Transverse colon (tissue), 4 donors: ENCODE results near the gene CDKN1A. TPM values are rescaled to one million over a fixed set of nuclear protein-coding genes. Genes with fewer than 3 reads are reported as not detected.
A peak's percentile ranks its signal among the peaks of the same experiment; 100 is the strongest.

ENCODE experiments used
- DNase-seq: peaks from one replicate; pipeline ENCODE4 v3.0.0-alpha.2; 2019
- H3K27ac ChIP-seq, 4 donors: fragments of 200-600 bp; sonication (generic); 2 replicates each; pipeline ENCODE4 v1.5.1; 2016 to 2018; ENCODE audit warnings: inconsistent platforms in 4 of 4
- H3K27me3 ChIP-seq: fragments of 200-600 bp; sonication (generic); 2 replicates; pipeline ENCODE4 v1.5.1; 2017; ENCODE audit warnings: inconsistent platforms
- H3K36me3 ChIP-seq, 4 donors: fragments of 200-600 bp; sonication (generic); 2 replicates each; pipeline ENCODE4 v1.5.1; 2017 to 2019; ENCODE audit warnings: inconsistent platforms in 4 of 4
- H3K4me1 ChIP-seq, 4 donors: fragments of 200-600 bp; sonication (generic); 2 replicates each; pipeline ENCODE4 v1.5.1; 2017 to 2020; ENCODE audit warnings: inconsistent platforms in 4 of 4
- H3K4me3 ChIP-seq, 4 donors: fragments of 200-600 bp; sonication (generic); 1 replicate in 1 of 4; 2 replicates in 3 of 4; pipeline versions ENCODE4 v1.5.1 to v1.6.1; 2017 to 2019; ENCODE audit warnings: inconsistent platforms in 4 of 4
- H3K9me3 ChIP-seq, 2 donors: fragments of 200-600 bp; sonication (generic); 2 replicates each; pipeline ENCODE4 v1.5.1; 2017 to 2019; ENCODE audit warnings: inconsistent platforms in 2 of 2
- EP300 ChIP-seq: sonication (generic); formaldehyde crosslinking; IDR thresholded peaks from one replicate; pipeline ENCODE4 v1.6.1; 2017; ENCODE audit warnings: antibody characterized with exemption, low read depth
- POLR2A ChIP-seq: fragments of 450-650 bp; IDR thresholded peaks from one replicate; pipeline ENCODE4 v1.6.1; 2016; ENCODE audit warnings: antibody characterized with exemption, mild to moderate bottlenecking, moderate library complexity
- POLR2AphosphoS5 ChIP-seq, 3 donors: sonication (generic); formaldehyde crosslinking; IDR thresholded peaks; one replicate each; pipeline ENCODE4 v1.6.1; 2016; ENCODE audit warnings: antibody characterized with exemption in 3 of 3
- WGBS, 2 donors: methylation state at CpG; one replicate each; pipeline ENCODE4 v1.1.5; 2018; ENCODE audit warnings: low coverage in 1 of 2; 5-methylcytosine and 5-hydroxymethylcytosine counted together
- in situ Hi-C, 4 donors: fragments of 200-750 bp; cut with MboI; loops; one replicate each; pipeline versions ENCODE4 v1.15.0 to v1.15.1; 2017; ENCODE audit warnings: low sequenced_read_pairs in 3 of 4, low pct_ligation_motif_present in 1 of 4, low pct_unique_long_range_greater_than_20kb in 1 of 4
- intact Hi-C: fragments of 100-400 bp; cut with DNase I; formaldehyde crosslinking; loops from one replicate; pipeline ENCODE4 v1.15.1; 2023; ENCODE audit warnings: low total_unique reads
- total RNA-seq, 4 donors: library from RNA; depleted of rRNA; stranded (reverse); fragments of >200 nt; gene quantifications; one replicate each; pipeline ENCODE4 v1.1.0, GENCODE V29; 2016
- TF ChIP-seq, protein P1 (sequence below), 5 experiments: fragments of 200-600 bp in 3 of 5; fragments of 450-650 bp in 2 of 5; sonication (generic) in 3 of 5; IDR thresholded peaks; 1 replicate in 2 of 5; 2 replicates in 3 of 5; pipeline ENCODE4 v1.5.1; 2016 to 2017; ENCODE audit warnings: antibody characterized with exemption in 5 of 5, inconsistent platforms in 3 of 5, mild to moderate bottlenecking in 2 of 5, moderate library complexity in 1 of 5

The CDKN1A gene
- total RNA-seq, 4 donors from 2014 or later = 34.6 to 613 (median 264) TPM

DNA sequence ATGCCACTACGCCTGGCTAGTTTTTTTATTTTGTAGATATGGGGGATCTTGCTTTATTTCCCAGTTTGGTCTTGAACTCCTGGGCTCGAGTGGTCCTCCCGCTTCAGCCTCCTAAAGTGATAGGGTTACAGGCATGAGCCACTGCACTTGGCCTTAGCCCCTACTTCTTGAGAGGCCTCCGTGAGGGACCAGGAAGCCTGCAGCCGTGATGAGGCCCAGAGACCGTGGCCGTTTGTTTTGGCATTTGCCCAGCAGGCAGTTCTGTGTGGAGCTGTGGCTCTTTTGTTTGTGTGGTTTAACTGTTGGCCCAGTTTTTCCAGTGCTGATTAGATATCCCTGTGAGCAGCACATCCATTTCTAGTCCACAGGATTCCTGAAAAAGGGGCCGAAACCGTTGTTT lies 44.6 kb upstream of the CDKN1A start:
- peak overlapping the region; percentile 40 to 74 (median 44) for H3K27ac ChIP-seq

DNA sequence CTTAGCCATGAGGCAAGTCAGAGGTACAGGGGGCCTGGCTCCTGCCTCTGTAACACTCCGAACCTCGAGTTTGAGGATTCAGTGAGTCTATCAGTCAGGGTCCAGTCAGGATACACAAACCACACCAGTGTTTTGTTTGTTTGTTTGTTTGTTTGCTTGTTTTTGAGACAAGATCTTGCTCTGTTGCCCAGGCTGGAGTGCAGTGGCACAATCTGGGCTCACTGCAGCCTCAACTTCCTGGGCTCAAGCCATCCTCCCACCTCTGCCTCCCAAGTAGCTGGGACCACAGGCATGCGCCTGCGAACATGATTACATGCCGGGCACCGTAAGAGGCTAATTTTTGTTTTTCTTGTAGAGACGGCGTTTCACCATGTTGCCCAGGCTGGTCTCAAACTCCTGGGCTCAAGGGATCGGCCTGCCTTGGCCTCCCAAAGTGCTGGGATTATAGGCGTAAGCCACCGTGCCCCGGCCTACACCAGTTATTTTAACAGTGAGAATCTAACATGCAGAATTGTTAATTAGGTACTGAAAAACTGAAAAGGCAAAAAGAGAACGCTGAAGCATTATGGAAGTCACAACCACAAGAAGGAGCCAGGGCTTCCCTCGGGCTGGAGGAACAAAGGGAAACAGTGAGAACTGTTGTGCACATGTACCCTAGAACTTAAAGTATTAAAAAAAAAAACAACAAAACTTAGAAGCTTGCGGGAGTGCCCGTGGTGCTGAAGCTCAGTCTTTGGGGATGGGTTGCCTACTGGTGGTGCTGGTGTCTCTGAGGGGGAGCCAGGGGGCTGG lies 44.0 kb upstream of the CDKN1A start:
- in situ Hi-C loops (no loop called here), intact Hi-C loops (no loop called here)
- Histone ChIP-seq H3K27me3 (no peaks in the 10 kb centered on the region), H3K4me1 (peaks cover 7 to 25% (median 14%) of the 10 kb centered on the region in 4 donors), H3K27ac (peak overlapping the region; percentile 40 to 74 (median 44)), H3K9me3 (no peaks in the 10 kb centered on the region), H3K4me3 (no peak overlapping the region), H3K36me3 (no peaks in the 10 kb centered on the region)
- TF ChIP-seq, protein P1, sequence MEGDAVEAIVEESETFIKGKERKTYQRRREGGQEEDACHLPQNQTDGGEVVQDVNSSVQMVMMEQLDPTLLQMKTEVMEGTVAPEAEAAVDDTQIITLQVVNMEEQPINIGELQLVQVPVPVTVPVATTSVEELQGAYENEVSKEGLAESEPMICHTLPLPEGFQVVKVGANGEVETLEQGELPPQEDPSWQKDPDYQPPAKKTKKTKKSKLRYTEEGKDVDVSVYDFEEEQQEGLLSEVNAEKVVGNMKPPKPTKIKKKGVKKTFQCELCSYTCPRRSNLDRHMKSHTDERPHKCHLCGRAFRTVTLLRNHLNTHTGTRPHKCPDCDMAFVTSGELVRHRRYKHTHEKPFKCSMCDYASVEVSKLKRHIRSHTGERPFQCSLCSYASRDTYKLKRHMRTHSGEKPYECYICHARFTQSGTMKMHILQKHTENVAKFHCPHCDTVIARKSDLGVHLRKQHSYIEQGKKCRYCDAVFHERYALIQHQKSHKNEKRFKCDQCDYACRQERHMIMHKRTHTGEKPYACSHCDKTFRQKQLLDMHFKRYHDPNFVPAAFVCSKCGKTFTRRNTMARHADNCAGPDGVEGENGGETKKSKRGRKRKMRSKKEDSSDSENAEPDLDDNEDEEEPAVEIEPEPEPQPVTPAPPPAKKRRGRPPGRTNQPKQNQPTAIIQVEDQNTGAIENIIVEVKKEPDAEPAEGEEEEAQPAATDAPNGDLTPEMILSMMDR (IDR thresholded peaks at IDR 0.05) = no peak
- no peak for TF ChIP-seq POLR2A
- TF ChIP-seq POLR2AphosphoS5 (IDR thresholded peaks at IDR 0.05) = no peak
- TF ChIP-seq EP300 = no peak
- WGBS, 2 donors = 75 to 77% methylated on average over 8 to 16 of the region's 16 CpGs
- no peak for DNase-seq

More for the DNA sequence above, 44.6 kb upstream of the CDKN1A start:
- peak; percentile 80 for DNase-seq
- Histone ChIP-seq H3K36me3 (no peaks in the 10 kb centered on the region), H3K4me1 (peaks cover 7 to 30% (median 17%) of the 10 kb centered on the region in 4 donors), H3K27me3 (no peaks in the 10 kb centered on the region), H3K9me3 (no peaks in the 10 kb centered on the region), H3K4me3 (no peak overlapping the region)
- WGBS, 2 donors = 33 to 100% methylated on average over 1 to 9 of the region's 9 CpGs
- TF ChIP-seq POLR2A = no peak
- TF ChIP-seq, protein P1 (IDR thresholded peaks at IDR 0.05) = no peak
- TF ChIP-seq EP300 = no peak
- no peak for TF ChIP-seq POLR2AphosphoS5 (IDR thresholded peaks at IDR 0.05)
- in situ Hi-C loops = no loop called here
- intact Hi-C loops = no loop called here

DNA sequence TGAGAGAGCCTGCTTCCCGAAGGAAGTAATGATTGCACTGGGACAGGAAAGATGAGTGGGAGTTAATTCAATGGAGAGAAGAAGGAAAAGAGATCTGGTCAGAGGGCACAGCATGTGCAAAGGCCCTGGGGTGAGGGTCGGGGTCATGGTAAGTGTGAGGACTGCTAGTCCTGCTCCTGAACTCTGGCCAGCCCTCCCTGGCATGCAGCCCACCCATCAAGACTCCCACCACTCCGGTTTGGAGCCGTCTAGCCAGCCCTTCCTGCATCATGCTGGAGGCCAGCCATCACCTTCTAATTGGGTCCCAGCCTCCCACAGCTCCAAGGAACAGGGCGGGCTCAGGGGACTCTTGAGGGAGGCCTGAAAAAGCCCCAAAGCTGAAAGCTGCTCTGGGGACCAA lies 42.2 kb upstream of the CDKN1A start:
- WGBS, 2 donors = 63 to 71% methylated on average over 2 to 5 of the region's 5 CpGs
- H3K4me3 ChIP-seq = no peak overlapping the region

DNA sequence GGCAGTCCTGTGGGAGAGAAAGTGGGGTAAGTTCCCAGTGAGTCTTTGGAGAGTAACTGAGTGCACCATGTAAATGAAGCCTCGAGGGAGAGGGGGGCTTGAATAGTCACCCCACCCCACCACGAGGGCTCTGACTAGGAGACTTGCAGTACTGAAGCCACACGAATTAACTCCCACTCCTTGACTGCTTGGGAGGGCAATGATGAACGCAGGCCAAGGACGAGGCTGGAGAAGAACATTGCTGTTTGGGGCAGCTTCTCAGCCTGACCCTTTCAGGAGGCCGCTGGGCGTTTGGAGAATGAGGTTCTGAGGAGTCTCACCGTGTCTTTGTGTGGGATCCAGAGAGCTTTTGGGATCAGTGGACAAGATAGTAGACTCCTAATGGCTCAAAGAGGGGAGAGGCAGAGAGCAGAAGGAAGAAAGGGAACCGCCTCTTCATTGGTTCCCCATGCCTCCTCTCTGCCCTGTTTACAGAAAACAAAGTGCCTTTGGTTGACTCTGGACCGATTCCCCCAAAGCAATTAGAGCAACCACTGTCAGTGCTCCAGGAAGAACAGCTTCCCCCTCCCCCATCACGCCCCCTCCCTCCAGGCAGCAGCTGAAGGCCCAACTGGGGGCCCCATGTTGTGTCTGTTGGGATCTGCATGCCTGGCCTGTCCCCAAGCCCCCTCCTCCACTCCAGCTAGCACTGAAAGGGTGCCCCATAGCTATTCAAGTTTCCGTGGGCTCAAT lies 41.7 kb upstream of the CDKN1A start:
- no peaks in the 10 kb centered on the region for H3K9me3 ChIP-seq
- no peak for TF ChIP-seq POLR2AphosphoS5 (IDR thresholded peaks at IDR 0.05)
- TF ChIP-seq, protein P1 (IDR thresholded peaks at IDR 0.05) = no peak
- TF ChIP-seq POLR2A = no peak
- TF ChIP-seq EP300 = no peak
- in situ Hi-C loops (no loop called here), intact Hi-C loops (no loop called here)
- 75 to 83% methylated on average over 5 to 12 of the region's 12 CpGs for WGBS, 2 donors
- no peaks in the 10 kb centered on the region for H3K36me3 ChIP-seq
- H3K27ac ChIP-seq = no peak overlapping the region
- H3K27me3 ChIP-seq = no peaks in the 10 kb centered on the region
- H3K4me1 ChIP-seq = peaks cover 7 to 38% (median 20%) of the 10 kb centered on the region in 4 donors
- H3K4me3 ChIP-seq = no peak overlapping the region
- DNase-seq = no peak

More for the DNA sequence above, 42.2 kb upstream of the CDKN1A start:
- no peak for DNase-seq
- TF ChIP-seq EP300 (no peak), POLR2AphosphoS5 (IDR thresholded peaks at IDR 0.05) (no peak), POLR2A (no peak)
- TF ChIP-seq, protein P1 (IDR thresholded peaks at IDR 0.05) = no peak
- Histone ChIP-seq H3K27ac (no peak overlapping the region), H3K27me3 (no peaks in the 10 kb centered on the region), H3K9me3 (no peaks in the 10 kb centered on the region), H3K4me1 (peaks cover 7 to 33% (median 17%) of the 10 kb centered on the region in 4 donors), H3K36me3 (no peaks in the 10 kb centered on the region)
- intact Hi-C loops (no loop called here), in situ Hi-C loops (no loop called here)
